Tibial nerve (tissue), 3 donors: ENCODE data around the gene GPR137B.

Experiments
- CTCF ChIP-seq, 5 experiments: fragments of 200-600 bp in 3 of 5; fragments of 450-650 bp in 2 of 5; sonication (generic) in 3 of 5; IDR thresholded peaks; one replicate each; pipeline ENCODE4 v1.5.1; 2016 to 2019; ENCODE audit warnings: antibody characterized with exemption in 5 of 5, mild to moderate bottlenecking in 3 of 5, moderate library complexity in 2 of 5
- POLR2A ChIP-seq, 2 donors: fragments of 450-650 bp; IDR thresholded peaks; one replicate each; pipeline ENCODE4 v1.6.1; 2017; ENCODE audit warnings: antibody characterized with exemption in 2 of 2, mild to moderate bottlenecking in 2 of 2, moderate library complexity in 2 of 2

- TF ChIP-seq POLR2A (IDR thresholded peaks at IDR 0.05), result no peak
- TF ChIP-seq CTCF (IDR thresholded peaks at IDR 0.05), result no peak
Measured at GRCh38 chr1:236154671-236155398, 12.5 kb downstream of the GPR137B start.
